T-helper 17 cell (primary cell): ENCODE data around the gene ANKLE2. TPM values are rescaled to one million over a fixed set of nuclear protein-coding genes. Genes with fewer than 3 reads are reported as not detected.
"Not testable (repeated sequence)": the region's sequence is repeated elsewhere in the genome, so short reads cannot be mapped to it uniquely, and the experiment has no call there.

ENCODE experiments used
- ATAC-seq: fragments of 150-1000 bp; cut with Tn5 transposase; 2 replicates; pipeline ENCODE4 v1.10.0; 2021; ENCODE audit warnings: mild to moderate bottlenecking, moderate library complexity
- DNase-seq, 3 donors: peaks; one replicate each; pipeline versions ENCODE4 v3.0.0 to v3.0.0-alpha.2; 2020 to 2021
- H3K9me3 ChIP-seq: one replicate; pipeline ENCODE4 v1.7.0; 2013; ENCODE audit warnings: low read length, mild to moderate bottlenecking; ENCODE audit not compliant: control insufficient read depth, poor library complexity, severe bottlenecking
- H3K27ac Mint-ChIP-seq: one replicate; pipeline ENCODE4 v1.8.0; 2022; ENCODE audit warnings: mild to moderate bottlenecking, moderate library complexity, mixed read lengths
- H3K27me3 Mint-ChIP-seq: one replicate; pipeline ENCODE4 v1.8.0; 2022; ENCODE audit warnings: mixed read lengths
- H3K36me3 Mint-ChIP-seq: one replicate; pipeline ENCODE4 v1.8.0; 2022; ENCODE audit warnings: low read depth, mixed read lengths
- H3K4me1 Mint-ChIP-seq: one replicate; pipeline ENCODE4 v1.8.0; 2022; ENCODE audit warnings: mild to moderate bottlenecking, mixed read lengths
- H3K4me3 Mint-ChIP-seq: one replicate; pipeline ENCODE4 v1.8.0; 2022; ENCODE audit warnings: mild to moderate bottlenecking, moderate library complexity, mixed read lengths
- total RNA-seq, 4 donors: library from RNA in 2 of 4; stranded (reverse) in 2 of 4; gene quantifications; one replicate each; pipeline ENCODE4 v1.2.3 and lab custom pipeline; 2022 to 2026

Gene ANKLE2
- total RNA-seq, 2 donors from 2014 or later: 82.4 to 84.2 TPM

GRCh38 chr12:132788375-132789098 is 26.9 kb upstream of the ANKLE2 start:
- H3K9me3 ChIP-seq: no peaks in the 10 kb centered on the region
- Mint-ChIP-seq H3K27me3 (no peaks in the 10 kb centered on the region), H3K4me3 (peak overlapping the region; percentile 33), H3K36me3 (peaks cover 10% of the 10 kb centered on the region), H3K4me1 (peaks cover 7% of the 10 kb centered on the region), H3K27ac (peak overlapping the region; percentile 27)
- DNase-seq: no peak
- no peak for ATAC-seq

- no peaks in the 10 kb centered on the region for H3K27me3 Mint-ChIP-seq
- H3K4me1 Mint-ChIP-seq: peaks cover 7% of the 10 kb centered on the region
- H3K4me3 Mint-ChIP-seq: no peak overlapping the region
- H3K27ac Mint-ChIP-seq: peak overlapping the region; percentile 27
- H3K36me3 Mint-ChIP-seq: peaks cover 10% of the 10 kb centered on the region
- ATAC-seq (no peak), DNase-seq (no peak)
- H3K9me3 ChIP-seq: no peaks in the 10 kb centered on the region
Measured at GRCh38 chr12:132787877-132788276, 26.2 kb upstream of the ANKLE2 start.

GRCh38 chr12:132786192-132786591 is 24.6 kb upstream of the ANKLE2 start:
- Mint-ChIP-seq H3K36me3 (peaks cover 11% of the 10 kb centered on the region), H3K27me3 (no peaks in the 10 kb centered on the region), H3K4me1 (peaks cover 7% of the 10 kb centered on the region), H3K27ac (no peak overlapping the region), H3K4me3 (no peak overlapping the region)
- no peaks in the 10 kb centered on the region for H3K9me3 ChIP-seq
- no peak for ATAC-seq
- DNase-seq: no peak

GRCh38 chr12:132784580-132784979 is 22.9 kb upstream of the ANKLE2 start:
- Mint-ChIP-seq H3K27me3 (no peaks in the 10 kb centered on the region), H3K4me1 (peaks cover 11% of the 10 kb centered on the region), H3K27ac (no peak overlapping the region), H3K36me3 (peaks cover 16% of the 10 kb centered on the region), H3K4me3 (no peak overlapping the region)
- no peaks in the 10 kb centered on the region for H3K9me3 ChIP-seq
- DNase-seq (no peak), ATAC-seq (no peak)

GRCh38 chr12:132783917-132784531 is 22.4 kb upstream of the ANKLE2 start:
- no peak for DNase-seq
- Mint-ChIP-seq H3K36me3 (peaks cover 18% of the 10 kb centered on the region), H3K4me3 (no peak overlapping the region), H3K27ac (no peak overlapping the region), H3K27me3 (no peaks in the 10 kb centered on the region), H3K4me1 (peaks cover 11% of the 10 kb centered on the region)
- no peaks in the 10 kb centered on the region for H3K9me3 ChIP-seq
- no peak for ATAC-seq

- no peaks in the 10 kb centered on the region for H3K9me3 ChIP-seq
- Mint-ChIP-seq H3K4me3 (no peak overlapping the region), H3K4me1 (peaks cover 7% of the 10 kb centered on the region), H3K36me3 (peaks cover 11% of the 10 kb centered on the region), H3K27ac (no peak overlapping the region), H3K27me3 (no peaks in the 10 kb centered on the region)
- ATAC-seq (no peak), DNase-seq (no peak)
Measured at GRCh38 chr12:132781938-132782337, 20.3 kb upstream of the ANKLE2 start.

- ATAC-seq: no peak
- H3K36me3 Mint-ChIP-seq: peaks cover 11% of the 10 kb centered on the region
Measured at GRCh38 chr12:132779781-132780353, 18.2 kb upstream of the ANKLE2 start.

GRCh38 chr12:132777614-132778013 is 16.0 kb upstream of the ANKLE2 start:
- H3K9me3 ChIP-seq: no peaks in the 10 kb centered on the region
- DNase-seq (no peak), ATAC-seq (no peak)
- H3K27ac Mint-ChIP-seq: no peak overlapping the region
- no peak overlapping the region for H3K4me3 Mint-ChIP-seq
- H3K4me1 Mint-ChIP-seq: peaks cover 6% of the 10 kb centered on the region
- H3K36me3 Mint-ChIP-seq: peaks cover 10% of the 10 kb centered on the region
- no peaks in the 10 kb centered on the region for H3K27me3 Mint-ChIP-seq

More at GRCh38 chr12:132779781-132780353, 18.2 kb upstream of the ANKLE2 start:
- no peaks in the 10 kb centered on the region for H3K27me3 Mint-ChIP-seq
- peak overlapping the region; percentile 21 for H3K4me3 Mint-ChIP-seq
- H3K9me3 ChIP-seq: no peaks in the 10 kb centered on the region
- DNase-seq: no peak
- H3K27ac Mint-ChIP-seq: peak overlapping the region; percentile 67
- peaks cover 7% of the 10 kb centered on the region for H3K4me1 Mint-ChIP-seq

- no peaks in the 10 kb centered on the region for H3K27me3 Mint-ChIP-seq
- H3K4me3 Mint-ChIP-seq: no peak overlapping the region
- H3K36me3 Mint-ChIP-seq: peaks cover 10% of the 10 kb centered on the region
- no peak for DNase-seq
- ATAC-seq: no peak
- no peaks in the 10 kb centered on the region for H3K9me3 ChIP-seq
- H3K27ac Mint-ChIP-seq: no peak overlapping the region
- peaks cover 6% of the 10 kb centered on the region for H3K4me1 Mint-ChIP-seq
Measured at GRCh38 chr12:132776816-132777568, 15.4 kb upstream of the ANKLE2 start.

- peaks cover 12% of the 10 kb centered on the region for H3K4me1 Mint-ChIP-seq
- H3K36me3 Mint-ChIP-seq, H3K27ac Mint-ChIP-seq, ATAC-seq, H3K9me3 ChIP-seq, H3K27me3 Mint-ChIP-seq, H3K4me3 Mint-ChIP-seq, DNase-seq: not testable (repeated sequence)
Measured at GRCh38 chr12:132776230-132776625, 14.6 kb upstream of the ANKLE2 start.

- no peak for DNase-seq
- no peaks in the 10 kb centered on the region for H3K9me3 ChIP-seq
- Mint-ChIP-seq H3K27me3 (no peaks in the 10 kb centered on the region), H3K27ac (no peak overlapping the region), H3K36me3 (peaks cover 9% of the 10 kb centered on the region), H3K4me3 (no peak overlapping the region), H3K4me1 (peaks cover 15% of the 10 kb centered on the region)
- ATAC-seq: no peak
Measured at GRCh38 chr12:132775502-132776229, 14.0 kb upstream of the ANKLE2 start.

GRCh38 chr12:132774646-132775275 is 13.1 kb upstream of the ANKLE2 start:
- H3K4me3 Mint-ChIP-seq: no peak overlapping the region
- no peaks in the 10 kb centered on the region for H3K27me3 Mint-ChIP-seq

More at GRCh38 chr12:132774646-132775275, 13.1 kb upstream of the ANKLE2 start:
- ATAC-seq: no peak
- DNase-seq: no peak
- Mint-ChIP-seq H3K36me3 (peaks cover 6% of the 10 kb centered on the region), H3K27ac (peak overlapping the region; percentile 65), H3K4me1 (peaks cover 12% of the 10 kb centered on the region)
- H3K9me3 ChIP-seq: no peaks in the 10 kb centered on the region
